Measurements from ENCODE around the gene GARIN5B.
A peak's percentile ranks its signal among the peaks of the same experiment; 100 is the strongest.
"Not testable (repeated sequence)": the region's sequence is repeated elsewhere in the genome, so short reads cannot be mapped to it uniquely, and the experiment has no call there.

DNA sequence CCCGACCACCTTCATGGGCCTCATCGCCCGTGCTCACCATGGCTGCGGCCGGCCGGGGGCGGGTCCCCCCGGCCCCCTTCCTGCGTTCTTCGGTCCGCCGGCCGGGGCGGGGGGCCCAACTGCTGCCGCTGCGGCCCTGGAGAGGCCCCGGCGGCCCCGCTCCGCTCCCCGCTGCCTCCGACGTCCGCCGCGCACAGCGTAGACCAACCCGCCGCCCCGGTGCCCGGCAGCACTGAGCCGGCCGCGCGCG lies 44.4 kb upstream of the GARIN5B start, which contains the start of gene UBE2S:
- TF ChIP-seq POLR2A (IDR thresholded peaks at IDR 0.05; ENCODE audit: low read depth, low read length), result peak; percentile 97
- not testable (repeated sequence) for TF ChIP-seq TAF1 (IDR thresholded peaks at IDR 0.05; ENCODE audit: low read depth, low read length)
- peak; percentile 95 for TF ChIP-seq POLR2AphosphoS5 (IDR thresholded peaks at IDR 0.05; ENCODE audit: low read depth, low read length)
